ENCODE measurements around the gene ARHGEF16. TPM values are rescaled to one million over a fixed set of nuclear protein-coding genes. Genes with fewer than 3 reads are reported as not detected.

ARHGEF16 gene
- total and polyA plus RNA-seq, 8 donors: 14.6 to 149 (median 39.2) TPM

DNA sequence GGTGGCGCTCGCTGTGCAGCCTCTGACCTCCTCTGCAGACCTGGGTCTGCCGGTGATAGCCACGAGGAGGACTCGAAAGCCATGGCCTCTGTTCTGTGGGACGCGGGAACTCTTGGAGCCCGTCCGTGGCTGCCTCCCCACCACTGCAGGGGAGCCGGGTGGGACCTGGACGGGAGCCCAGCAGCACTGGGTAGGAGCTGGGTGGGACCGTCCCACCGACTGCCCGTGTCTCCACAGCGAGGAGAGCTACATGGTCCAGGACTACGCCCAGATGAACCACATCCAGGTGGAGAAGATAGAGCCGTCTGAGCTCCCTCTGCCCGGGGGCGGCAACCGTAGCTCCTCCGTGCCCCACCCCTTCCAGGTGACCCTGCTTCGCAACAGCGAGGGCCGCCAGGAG is 23.7 kb downstream of the ARHGEF16 start:
- no peak overlapping the region for H3K4me3 ChIP-seq
- TF ChIP-seq EP300 (IDR thresholded peaks at IDR 0.05) (no peak), POLR2A (IDR thresholded peaks at IDR 0.05) (no peak), POLR2AphosphoS5 (IDR thresholded peaks at IDR 0.05) (no peak)
- TF ChIP-seq, protein P1, sequence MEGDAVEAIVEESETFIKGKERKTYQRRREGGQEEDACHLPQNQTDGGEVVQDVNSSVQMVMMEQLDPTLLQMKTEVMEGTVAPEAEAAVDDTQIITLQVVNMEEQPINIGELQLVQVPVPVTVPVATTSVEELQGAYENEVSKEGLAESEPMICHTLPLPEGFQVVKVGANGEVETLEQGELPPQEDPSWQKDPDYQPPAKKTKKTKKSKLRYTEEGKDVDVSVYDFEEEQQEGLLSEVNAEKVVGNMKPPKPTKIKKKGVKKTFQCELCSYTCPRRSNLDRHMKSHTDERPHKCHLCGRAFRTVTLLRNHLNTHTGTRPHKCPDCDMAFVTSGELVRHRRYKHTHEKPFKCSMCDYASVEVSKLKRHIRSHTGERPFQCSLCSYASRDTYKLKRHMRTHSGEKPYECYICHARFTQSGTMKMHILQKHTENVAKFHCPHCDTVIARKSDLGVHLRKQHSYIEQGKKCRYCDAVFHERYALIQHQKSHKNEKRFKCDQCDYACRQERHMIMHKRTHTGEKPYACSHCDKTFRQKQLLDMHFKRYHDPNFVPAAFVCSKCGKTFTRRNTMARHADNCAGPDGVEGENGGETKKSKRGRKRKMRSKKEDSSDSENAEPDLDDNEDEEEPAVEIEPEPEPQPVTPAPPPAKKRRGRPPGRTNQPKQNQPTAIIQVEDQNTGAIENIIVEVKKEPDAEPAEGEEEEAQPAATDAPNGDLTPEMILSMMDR (IDR thresholded peaks at IDR 0.05): no peak
- H3K27me3 ChIP-seq: peaks cover 0 to 50% (median 0%) of the 10 kb centered on the region in 3 donors
- intact Hi-C loops (cut with DNase I; ENCODE audit: low total_unique reads): no loop called here
- peaks cover 16 to 25% (median 21%) of the 10 kb centered on the region in 4 donors for H3K4me1 ChIP-seq
- H3K36me3 ChIP-seq: peaks cover 0 to 39% (median 33%) of the 10 kb centered on the region in 4 donors
- 73 to 86% (median 82%) methylated on average over 4 to 24 of the region's 24 CpGs for WGBS, 5 donors
- no peak overlapping the region for H3K27ac ChIP-seq
- DNase-seq: no peak
- H3K9me3 ChIP-seq: no peaks in the 10 kb centered on the region

DNA sequence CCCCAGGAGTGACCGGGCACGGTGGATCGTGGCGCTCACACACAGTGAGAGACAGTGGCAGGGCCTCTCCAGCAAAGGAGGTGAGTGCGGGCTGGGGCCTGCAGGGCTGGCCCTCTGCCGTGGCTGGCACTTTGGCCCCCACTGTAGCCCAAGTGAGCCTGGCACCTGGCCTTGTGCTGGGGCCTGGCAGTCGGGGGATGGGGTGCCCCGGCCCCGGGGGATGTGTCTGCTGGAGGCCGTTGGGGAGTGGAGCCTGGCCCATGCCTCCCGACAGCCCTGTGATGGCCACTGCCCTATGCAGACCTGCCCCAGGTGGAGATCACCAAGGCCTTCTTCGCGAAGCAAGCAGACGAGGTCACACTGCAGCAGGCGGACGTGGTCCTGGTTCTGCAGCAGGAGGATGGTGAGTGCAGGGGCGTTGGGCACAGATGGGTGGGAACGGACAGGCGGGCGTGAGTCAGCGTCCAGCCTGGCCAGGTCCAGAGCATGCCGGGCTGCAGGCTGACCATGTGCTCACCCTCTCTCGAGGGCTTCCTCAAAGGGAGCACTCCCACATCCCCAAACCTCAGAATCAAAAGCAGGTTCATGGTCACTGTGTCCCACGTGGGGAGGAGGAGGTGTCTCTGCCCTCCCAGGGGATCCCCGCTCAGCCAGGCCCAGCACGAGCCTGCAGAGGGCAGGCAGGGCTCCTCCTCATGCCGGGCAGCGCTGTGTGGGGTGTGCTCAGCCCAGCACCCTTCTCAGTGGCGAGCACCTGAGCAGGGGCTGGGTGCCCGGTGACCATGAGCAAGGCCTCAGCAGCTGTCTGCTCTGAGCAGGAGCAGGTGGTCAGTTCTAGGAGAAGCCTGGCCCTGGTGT is 25.3 kb downstream of the ARHGEF16 start:
- Histone ChIP-seq H3K4me1 (peaks cover 16 to 36% (median 27%) of the 10 kb centered on the region in 4 donors), H3K4me3 (no peak overlapping the region), H3K9me3 (no peaks in the 10 kb centered on the region), H3K36me3 (peaks cover 0 to 26% (median 21%) of the 10 kb centered on the region in 4 donors), H3K27me3 (peaks cover 0 to 39% (median 0%) of the 10 kb centered on the region in 3 donors), H3K27ac (no peak overlapping the region)
- intact Hi-C loops (cut with DNase I; ENCODE audit: low total_unique reads): no loop called here
- DNase-seq: no peak
- 76 to 89% (median 82%) methylated on average over 20 to 30 of the region's 30 CpGs for WGBS, 5 donors
- TF ChIP-seq POLR2AphosphoS5 (IDR thresholded peaks at IDR 0.05) (no peak), EP300 (IDR thresholded peaks at IDR 0.05) (no peak), POLR2A (IDR thresholded peaks at IDR 0.05) (no peak)
- TF ChIP-seq, protein P1 (IDR thresholded peaks at IDR 0.05): no peak

DNA sequence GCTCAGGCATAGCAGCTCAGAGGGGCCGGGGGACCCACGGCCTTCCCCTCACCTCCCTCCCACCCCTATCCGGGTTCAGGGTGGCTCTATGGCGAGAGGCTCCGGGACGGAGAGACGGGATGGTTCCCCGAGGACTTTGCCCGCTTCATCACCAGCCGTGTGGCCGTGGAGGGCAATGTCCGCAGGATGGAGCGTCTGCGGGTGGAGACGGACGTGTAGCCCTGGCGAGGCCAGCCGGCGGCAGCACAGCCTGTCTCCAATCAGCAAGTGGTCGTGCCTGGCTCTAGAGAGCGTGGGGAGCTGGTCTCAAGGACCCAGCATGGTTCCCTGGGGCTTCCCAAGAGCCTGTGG is 25.9 kb downstream of the ARHGEF16 start:
- no peaks in the 10 kb centered on the region for H3K9me3 ChIP-seq
- no peak overlapping the region for H3K27ac ChIP-seq
- peaks cover 16 to 36% (median 27%) of the 10 kb centered on the region in 4 donors for H3K4me1 ChIP-seq
- H3K36me3 ChIP-seq: peaks cover 0 to 26% (median 21%) of the 10 kb centered on the region in 4 donors
- DNase-seq: no peak
- intact Hi-C loops (cut with DNase I; ENCODE audit: low total_unique reads): no loop called here
- H3K27me3 ChIP-seq: peaks cover 0 to 39% (median 0%) of the 10 kb centered on the region in 3 donors
- TF ChIP-seq POLR2AphosphoS5 (IDR thresholded peaks at IDR 0.05) (no peak), EP300 (IDR thresholded peaks at IDR 0.05) (no peak), POLR2A (IDR thresholded peaks at IDR 0.05) (no peak)
- TF ChIP-seq, protein P1 (IDR thresholded peaks at IDR 0.05): no peak
- 75 to 86% (median 78%) methylated on average over 16 to 21 of the region's 21 CpGs for WGBS, 5 donors
- no peak overlapping the region for H3K4me3 ChIP-seq

DNA sequence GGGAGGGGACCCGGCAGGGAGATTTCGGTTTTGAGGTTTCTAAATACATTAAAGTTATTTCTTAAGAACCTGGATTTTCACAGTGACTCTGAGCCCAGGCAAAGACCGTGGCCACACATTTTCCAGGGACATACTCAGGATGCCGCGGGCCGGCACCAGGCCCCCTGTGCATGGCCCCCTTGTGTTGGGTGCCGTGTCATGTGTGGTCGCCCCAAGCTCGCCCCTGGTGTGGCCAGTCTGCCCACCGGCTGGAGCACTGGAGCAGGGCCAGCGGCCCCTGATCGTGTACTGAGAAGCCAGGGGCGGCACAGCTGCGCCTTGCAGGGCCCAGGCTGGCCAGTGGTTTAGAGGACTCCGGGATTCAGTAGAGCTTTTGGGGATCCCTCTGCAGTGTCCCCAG is 26.6 kb downstream of the ARHGEF16 start:
- H3K4me1 ChIP-seq: peaks cover 16 to 36% (median 27%) of the 10 kb centered on the region in 4 donors
- WGBS, 5 donors: 68 to 83% (median 74%) methylated on average over 6 to 15 of the region's 15 CpGs
- peaks cover 0 to 21% (median 19%) of the 10 kb centered on the region in 4 donors for H3K36me3 ChIP-seq
- no peak overlapping the region for H3K4me3 ChIP-seq
- H3K9me3 ChIP-seq: no peaks in the 10 kb centered on the region
- peak overlapping the region in 3 of 5 donors; percentile 74 to 79 (median 77) for H3K27ac ChIP-seq
- peaks cover 0 to 34% (median 0%) of the 10 kb centered on the region in 3 donors for H3K27me3 ChIP-seq
- intact Hi-C loops (cut with DNase I; ENCODE audit: low total_unique reads): no loop called here
- TF ChIP-seq POLR2A (IDR thresholded peaks at IDR 0.05) (no peak), EP300 (IDR thresholded peaks at IDR 0.05) (no peak), POLR2AphosphoS5 (IDR thresholded peaks at IDR 0.05) (no peak)
- TF ChIP-seq, protein P1 (IDR thresholded peaks at IDR 0.05): no peak
- no peak for DNase-seq
